RPMI7951 (cell line): Measurements from ENCODE around the gene ANKRD63. TPM values are rescaled to one million over a fixed set of nuclear protein-coding genes. Genes with fewer than 3 reads are reported as not detected.

Experiments used
- DNase-seq: peaks from one replicate; pipeline ENCODE4 v3.0.0-alpha.2; 2012; ENCODE audit warnings: low read depth
- total RNA-seq: library from RNA; depleted of rRNA; stranded (reverse); fragments of >200 nt; shearing (Covaris generic); gene quantifications from 2 replicates; pipeline ENCODE4 v1.2.3, GENCODE V29; 2014

ANKRD63 gene
- total RNA-seq, 1 experiment from 2014 or later = not detected

DNA sequence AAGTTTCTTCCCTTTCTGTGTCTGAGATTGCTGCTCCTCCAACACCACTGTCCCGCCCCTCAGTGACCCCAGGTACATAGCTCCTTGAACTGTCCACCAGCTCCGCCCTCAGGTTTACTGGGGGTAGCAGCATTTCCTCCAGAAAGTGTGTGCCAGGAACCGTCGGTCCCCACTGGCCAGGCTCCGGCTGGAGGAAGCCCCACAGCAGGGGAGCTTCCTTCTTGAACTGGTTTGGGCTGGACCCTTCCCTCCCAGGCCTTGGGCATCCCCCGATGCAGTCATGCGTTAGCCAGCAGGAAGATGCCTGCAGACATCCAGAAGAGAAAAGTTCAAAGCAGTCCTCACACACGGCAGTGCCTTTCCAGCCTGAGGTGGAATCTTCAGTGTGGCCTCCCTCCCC, 24.3 kb downstream of the ANKRD63 start:
- peak; percentile 85 for DNase-seq

DNA sequence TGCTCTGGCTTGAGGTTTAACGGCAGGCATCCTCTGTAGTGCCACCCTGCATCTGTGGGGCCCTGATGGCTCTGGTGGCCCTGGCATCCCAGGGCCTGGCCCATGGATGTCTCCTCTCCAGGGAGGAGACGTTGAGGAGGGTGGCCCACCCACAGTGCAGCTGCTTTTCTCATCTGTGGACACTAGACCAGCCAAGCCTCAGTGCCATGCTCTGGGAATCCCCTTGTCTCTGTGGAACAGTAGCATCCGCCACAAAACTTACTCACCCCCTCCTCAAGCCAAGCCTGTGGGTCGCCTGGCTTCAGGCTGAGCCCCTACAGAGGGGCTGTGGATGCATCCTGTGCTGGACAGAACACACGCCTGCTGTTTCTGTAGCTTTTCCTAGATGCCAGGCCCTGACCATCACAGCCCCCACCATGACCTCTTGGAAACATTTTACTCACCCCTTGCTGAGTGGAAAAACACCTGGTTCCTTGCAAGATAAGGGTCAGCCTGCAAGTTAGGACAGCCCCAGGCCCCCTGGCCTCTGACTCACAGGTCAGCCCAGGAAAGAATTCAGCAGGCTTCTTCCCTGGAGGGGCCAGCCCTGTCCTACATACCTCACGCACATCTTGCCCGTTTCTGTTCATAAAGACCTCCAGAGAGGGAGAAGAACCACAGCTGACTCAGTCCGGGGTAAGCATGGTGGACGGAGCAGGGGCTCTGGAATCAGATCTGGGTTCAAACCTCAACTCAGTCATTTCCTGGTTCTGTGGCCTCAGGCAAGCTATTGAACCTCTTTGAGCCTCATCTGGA, 25.0 kb downstream of the ANKRD63 start:
- DNase-seq = peak; percentile 99

- peak; percentile 99 for DNase-seq
Measured at GRCh38 chr15:40256638-40257235, 26.1 kb downstream of the ANKRD63 start.

DNA sequence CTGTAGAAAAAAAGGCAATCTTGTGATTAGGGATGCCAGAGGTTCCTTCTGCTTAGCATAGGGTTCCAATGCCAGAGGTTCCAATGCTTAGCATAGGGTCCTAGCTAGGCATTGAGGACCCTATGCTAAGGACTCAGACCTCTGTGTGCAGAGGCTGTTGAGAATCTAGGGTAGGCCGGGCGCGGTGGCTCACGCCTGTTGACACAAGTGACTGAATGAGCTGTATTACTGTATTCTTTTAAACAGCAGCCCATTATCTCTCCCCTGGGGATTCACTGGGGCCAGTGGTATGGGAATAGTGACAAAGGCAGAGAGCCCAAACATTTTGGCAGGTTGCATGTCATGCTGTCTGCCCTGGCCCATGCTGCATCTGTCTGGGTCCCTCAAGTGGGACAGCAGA, 27.8 kb downstream of the ANKRD63 start:
- DNase-seq = no peak

DNA sequence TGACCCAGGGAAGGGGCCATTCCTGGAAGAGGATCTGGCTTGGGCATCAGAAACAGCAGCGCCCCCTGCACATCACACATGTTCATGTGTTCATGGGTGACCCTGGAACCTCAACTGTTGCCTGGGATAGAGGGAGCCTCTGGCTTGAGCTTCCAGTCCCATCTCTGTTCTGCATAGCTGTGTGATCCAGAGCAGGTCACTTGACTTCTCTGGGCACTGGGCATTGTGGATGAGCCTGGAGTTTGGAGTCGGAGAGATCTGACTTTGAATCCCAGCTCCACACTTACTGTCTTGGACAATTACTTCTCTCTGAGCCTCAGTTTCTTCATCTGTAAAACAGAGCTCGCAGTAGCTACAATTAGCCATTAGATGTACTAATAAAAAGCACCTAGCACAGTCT, 28.4 kb downstream of the ANKRD63 start:
- no peak for DNase-seq

DNA sequence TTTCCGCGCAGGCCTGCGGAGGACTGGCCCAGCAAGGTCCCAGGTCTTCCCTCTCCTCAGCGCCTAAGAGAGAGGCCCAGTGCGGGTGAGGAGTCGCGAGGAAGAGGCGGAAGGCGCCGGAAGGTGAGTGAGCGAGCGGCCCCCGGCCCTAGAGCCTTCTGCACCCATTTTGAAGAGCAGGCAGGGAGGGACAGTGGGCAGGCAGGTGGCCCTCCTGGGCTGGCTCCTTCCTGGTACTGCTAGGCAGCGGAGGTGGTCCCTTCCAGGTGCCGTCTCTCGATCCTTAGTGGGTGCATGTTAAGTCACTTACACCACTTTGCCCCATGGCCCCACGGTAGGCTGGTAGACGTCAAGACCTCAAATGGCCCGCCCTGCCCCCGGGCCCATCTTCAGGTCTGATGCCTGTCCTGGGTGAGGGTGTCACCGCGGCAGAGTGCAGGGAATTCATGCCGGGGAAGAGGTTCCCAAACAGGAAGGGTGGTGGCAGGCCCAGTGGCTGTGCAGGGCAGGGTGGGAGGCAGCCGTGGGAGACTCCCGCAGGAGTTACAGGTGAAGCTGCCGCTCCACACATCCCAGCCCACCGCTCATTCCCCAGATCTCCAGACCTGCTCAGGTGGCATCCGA, 29.6 kb downstream of the ANKRD63 start:
- no peak for DNase-seq

DNA sequence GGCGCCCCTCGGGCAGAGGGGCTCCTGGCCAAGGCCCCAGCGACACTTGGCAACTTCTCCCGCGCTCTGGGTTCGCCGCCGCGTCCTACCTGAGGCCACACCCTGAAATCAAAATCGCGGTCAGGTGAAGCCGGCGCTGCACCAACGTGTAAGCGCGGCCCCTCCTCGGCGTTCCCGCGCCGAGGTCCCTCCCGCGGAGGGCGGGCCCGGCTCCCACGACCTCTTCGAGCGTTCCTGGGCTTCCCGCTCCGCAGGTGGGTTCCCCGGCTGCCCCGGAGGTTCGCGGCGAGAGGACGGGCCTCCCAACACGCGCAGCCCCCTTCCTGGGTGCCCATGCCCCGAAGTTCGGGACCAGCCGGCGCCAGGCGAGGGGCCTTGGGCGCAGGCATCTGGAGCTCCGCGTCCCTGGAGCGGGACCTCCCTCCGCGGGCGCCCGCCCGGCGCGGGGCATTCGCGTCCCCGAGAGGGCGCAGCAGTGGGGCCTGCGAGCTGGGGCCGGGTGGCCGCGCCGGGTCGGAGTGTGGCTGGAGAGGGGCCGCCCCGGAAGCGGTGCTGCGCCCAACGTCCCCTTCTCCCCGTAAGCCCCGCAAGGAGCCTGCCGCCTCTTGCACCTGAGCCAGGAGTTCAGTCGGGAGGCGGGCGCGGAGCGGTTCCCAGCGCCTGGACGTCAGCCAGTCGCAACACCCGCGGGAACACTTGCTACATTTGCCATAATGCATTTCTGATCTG, 30.3 kb downstream of the ANKRD63 start:
- DNase-seq = peak; percentile 24

DNA sequence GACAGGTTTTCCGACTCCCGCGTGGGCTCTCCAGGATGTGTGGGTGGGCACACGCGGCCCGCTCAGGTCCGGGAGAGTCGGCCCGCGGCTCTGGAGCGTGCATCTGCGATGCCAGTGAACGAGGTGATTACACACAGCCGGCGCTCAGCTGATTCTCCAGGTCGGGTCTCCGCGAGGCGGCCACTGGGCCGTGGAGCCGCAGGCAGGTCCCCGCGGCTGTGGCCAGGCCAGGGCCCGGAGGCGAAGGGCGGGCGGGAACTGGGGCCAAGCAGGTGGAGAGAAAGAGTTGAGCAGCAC, 30.8 kb downstream of the ANKRD63 start:
- no peak for DNase-seq

DNA sequence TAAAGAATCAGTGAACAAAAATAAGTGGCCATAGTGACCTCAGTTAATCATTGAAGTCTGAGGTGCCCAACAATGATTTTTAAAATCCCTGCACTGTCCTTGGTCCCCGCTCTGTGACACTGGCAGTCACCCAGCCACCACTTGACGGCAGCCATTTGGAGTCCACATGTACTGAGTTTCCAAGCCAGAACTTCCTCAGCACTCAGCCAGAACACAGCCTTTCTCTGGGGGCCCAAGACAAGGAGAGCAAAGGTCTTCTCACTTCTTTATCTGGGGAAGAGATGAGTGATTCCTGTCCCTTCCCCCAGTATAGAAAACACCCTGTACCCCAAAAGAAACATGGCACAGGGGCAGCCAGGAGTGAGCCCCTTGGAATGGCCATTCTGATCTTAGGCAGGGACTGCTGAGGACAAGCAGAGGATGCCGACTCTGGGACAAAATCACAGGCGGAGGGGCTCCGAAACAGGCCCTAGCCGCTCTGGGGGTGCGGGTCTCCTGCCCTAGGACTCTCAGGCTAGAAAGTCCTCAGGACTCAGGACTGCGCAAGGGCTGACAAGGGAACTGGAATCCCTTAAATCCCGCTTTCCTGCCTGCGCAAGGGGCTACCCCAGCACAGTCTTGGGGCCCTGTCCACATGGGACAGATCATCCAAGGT, 31.3 kb downstream of the ANKRD63 start:
- no peak for DNase-seq

DNA sequence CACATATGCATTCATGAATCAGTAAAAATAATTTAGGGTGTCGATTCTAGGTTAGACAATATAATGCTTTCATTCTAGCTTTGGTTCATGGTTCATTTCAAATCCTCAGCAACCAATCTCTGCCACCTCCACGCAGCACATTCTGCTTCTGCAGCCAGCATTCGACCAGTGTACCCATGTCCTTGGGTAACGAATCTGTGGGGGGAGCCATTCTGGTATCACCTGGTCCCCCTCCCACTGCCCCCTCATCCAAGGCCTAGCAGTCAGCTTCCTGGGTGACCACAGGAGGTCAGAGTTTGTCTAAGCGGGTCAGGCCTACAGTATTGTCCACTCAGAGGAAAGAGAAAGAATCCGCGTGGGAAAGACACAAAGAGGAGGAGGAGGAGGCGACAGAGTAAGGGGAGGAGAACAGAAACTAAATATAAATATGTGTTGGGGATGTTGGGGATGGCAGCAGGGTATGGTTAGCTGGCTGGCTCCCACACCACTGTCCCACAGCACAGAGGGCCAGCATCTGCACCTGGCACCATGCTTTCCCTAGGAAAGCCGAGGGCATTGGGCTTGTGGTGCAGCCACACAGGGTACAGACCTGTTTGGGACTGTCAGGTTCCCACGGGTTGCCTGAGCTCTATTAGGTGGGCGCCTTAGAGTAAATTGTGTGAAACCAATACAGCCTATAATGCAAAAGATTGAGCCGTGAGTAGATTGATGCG, 31.9 kb downstream of the ANKRD63 start:
- DNase-seq = no peak

DNA sequence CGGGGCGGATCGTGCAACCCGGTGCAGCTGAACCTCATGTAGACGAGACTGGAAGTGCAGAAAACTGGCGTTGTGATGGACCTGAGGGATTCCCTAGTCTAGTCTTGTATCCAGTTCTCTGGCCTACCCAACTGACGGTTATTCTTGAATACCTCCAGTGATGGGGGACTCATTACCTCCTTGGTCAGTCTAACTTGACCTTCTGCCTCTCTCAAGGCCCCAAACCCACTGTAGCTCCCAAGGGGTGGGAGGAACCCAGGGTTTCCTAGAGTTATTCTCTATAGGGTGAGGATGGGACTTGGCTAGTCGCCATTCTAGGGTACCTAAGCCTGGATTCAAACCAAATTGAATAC, 32.6 kb downstream of the ANKRD63 start:
- DNase-seq = no peak

DNA sequence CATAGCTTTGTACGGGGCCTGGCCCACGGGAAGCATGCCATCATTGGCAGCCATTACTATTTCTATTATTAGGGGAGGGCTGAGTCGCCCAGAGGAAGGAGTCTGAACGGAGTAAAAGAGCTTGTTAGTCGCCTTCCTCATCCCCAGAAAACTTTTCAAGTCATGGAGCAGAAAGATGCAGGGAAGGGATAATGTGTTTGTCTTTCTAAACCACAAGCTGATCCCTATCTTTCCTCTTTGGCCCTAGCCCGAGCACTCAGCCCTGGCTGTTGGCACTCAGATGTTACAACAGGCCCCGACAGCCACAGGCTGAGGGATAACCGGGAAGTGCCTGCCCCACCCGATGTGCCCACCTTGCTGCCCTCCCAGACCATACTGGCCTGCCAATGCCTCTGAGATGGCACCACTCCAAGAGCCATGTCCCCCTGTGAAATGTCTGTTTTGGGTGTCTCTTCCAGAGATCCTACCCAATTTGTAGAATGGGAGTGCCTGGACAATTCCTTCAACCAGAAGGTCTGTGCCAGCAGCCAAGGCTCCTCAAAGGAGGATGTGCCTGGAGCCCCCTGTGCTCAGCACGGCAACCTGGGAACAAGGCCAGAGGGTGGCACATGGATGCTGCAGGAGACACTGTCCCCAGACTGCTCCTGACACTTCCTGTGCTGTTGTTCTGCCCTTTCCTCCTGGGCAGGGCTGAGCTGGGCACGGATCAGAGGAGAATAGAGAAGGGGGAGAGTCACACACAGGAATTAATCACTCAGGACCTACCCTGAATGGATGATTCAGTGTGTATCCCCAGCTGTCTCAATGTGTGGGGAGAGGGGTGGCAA, 33.2 kb downstream of the ANKRD63 start:
- peak; percentile 93 for DNase-seq

DNA sequence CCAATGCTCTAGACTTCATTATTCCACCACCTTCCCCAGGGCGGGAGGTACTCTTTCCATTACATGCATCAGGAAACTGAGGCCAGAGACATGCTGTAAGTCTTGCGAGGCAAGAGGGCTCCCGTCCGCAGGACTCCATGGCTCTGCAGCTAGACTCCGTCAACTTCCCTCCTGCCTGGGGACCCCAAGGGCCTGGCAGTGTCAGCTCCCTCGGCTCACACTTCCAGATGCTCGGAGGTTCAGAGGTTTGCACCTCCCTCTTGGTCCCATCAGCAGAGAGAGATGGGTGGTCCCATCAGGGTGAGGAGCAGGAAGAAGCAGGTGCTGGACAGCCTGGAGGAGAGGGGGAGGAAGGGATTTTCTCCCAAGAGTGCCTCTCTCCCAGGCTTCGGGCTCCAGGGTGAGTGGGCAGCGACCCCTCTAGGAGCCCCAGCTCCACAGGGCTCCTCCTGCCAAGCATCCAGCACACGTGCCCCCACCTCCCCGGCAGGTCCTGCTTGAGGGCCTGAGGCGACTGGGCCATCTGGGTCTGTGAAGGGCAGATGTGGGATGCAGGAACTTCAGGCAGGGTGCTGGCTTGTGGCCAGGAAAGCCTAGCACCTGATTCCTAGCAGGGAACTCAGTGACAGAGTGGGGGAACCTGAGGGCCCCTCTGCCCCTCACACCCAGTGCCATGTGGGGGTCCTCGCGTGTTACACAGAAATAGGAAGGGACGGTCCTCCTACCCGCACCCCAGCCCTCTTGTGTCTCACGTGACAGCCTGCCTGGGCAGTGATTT, 34.7 kb downstream of the ANKRD63 start:
- no peak for DNase-seq

- DNase-seq = no peak
Measured at GRCh38 chr15:40247406-40247971, 35.4 kb downstream of the ANKRD63 start.

DNA sequence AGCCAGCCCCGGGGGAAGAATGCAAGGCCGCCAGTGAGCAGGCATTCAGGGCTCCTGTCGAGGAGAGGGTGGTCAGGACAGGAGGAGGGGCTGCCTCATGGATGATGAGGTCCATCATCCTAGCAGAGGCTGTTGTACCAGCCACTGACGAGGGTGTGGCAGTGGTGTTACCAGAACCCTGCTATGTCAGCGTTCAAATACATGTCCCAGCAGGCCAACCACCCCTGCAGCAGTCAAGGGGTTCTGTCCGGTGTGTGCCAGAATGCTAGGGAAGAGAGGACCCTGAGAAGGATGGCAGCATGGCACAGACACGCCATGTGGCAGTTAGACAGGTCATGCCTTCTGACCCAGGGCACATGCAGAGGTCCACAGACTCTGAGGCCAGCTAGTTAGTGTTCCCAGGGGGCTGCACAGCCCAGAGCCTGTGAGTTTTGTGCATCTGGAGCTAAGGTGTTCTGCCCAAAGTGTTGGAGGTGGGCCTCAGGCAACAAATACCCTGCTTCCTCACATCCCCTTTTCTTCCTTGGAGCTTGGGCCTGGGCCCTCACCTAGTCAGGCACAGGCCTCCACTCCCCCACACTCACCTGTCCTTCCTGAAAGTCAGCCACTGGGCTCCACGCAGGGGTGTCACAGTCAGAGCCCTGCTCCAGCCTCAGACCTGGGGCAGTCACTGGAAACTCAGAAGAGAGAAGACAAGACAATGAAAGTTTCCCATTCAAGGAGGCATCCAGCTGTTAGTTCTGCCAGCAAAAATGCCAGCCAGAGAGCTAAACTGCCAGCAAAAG, 36.2 kb downstream of the ANKRD63 start:
- DNase-seq = no peak

- no peak for DNase-seq
Measured at GRCh38 chr15:40245666-40246450, 37.0 kb downstream of the ANKRD63 start.

GRCh38 chr15:40244961-40245523, 37.8 kb downstream of the ANKRD63 start:
- DNase-seq = no peak
